22Rv1 (cell line): Measurements from ENCODE around the gene PRKCE.

Experiments used
- CTCF ChIP-seq: fragments of 450-650 bp; IDR thresholded peaks from 2 replicates; pipeline ENCODE4 v1.5.1; 2017; ENCODE audit warnings: mild to moderate bottlenecking
- ZFX ChIP-seq: fragments of 450-650 bp; IDR thresholded peaks from 2 replicates; pipeline ENCODE4 v1.6.1; 2017; ENCODE audit warnings: antibody characterized with exemption, borderline replicate concordance

GRCh38 chr2:45928946-45929345, 277.5 kb downstream of the PRKCE start:
- no peak for TF ChIP-seq CTCF
- no peak for TF ChIP-seq ZFX
